OCI-M1 (cell line): ENCODE results near the gene FNIP2.
"Not testable (repeated sequence)": the region's sequence is repeated elsewhere in the genome, so short reads cannot be mapped to it uniquely, and the experiment has no call there.

Experiments used
- DNase-seq: peaks from one replicate; lab custom pipeline; 2025; lab: John Stamatoyannopoulos, UW

The FNIP2 gene

DNA sequence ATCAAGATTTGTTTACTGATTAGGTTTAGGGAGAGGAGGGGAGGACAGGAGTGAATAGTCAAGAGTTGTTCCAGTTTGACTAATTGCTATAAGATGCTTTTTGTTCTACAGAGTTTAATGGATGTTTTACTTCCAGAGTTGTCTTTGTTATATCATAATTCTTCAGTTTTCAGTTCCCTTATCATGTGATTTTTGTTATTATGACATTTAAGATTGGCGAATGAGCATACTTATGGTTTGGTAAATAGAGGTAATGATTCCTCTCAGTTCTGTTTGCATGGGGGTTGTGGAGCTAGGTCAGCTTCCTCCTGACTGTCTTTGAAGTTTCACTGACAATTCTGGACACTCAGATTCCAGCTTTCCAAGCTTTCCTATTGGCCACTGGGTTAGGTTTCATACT, 24.6 kb downstream of the FNIP2 start:
- DNase-seq: not testable (repeated sequence)

DNA sequence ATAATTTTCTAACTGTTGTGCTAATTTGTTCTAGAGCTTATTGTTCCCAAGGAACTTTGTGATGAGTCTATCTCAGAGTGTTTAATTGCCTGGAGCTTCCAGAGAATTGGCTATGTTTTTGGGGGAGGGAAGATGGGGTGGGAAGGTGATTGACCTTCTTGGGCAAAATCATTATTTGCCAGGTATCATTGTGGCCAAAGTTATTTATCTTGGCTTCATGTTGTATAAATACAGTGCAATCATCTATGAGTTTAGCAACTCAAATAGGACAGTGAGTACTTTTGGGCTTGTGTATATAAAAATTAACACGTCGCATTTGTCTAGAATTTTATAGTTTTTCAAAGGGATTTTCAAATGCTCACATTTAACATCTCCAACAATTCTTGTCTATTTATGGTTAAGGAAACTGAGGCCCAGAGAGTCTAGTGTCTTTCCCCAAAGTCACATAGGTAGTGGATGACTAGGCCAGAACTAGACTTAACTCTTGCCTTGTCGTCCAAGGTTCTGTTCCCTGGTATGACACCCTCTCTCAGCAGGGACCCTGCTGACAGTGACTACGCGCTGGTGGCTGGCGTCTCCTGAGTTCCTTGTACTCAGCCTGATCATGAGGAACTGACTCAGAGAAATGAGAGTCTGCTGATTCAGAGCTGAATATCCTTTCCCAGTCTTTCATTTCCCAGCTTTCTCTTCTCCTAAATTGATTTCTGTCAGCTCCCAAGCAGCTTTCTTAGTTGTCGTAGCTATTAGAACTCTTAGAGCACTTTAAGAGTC, 27.7 kb downstream of the FNIP2 start:
- no peak for DNase-seq

DNA sequence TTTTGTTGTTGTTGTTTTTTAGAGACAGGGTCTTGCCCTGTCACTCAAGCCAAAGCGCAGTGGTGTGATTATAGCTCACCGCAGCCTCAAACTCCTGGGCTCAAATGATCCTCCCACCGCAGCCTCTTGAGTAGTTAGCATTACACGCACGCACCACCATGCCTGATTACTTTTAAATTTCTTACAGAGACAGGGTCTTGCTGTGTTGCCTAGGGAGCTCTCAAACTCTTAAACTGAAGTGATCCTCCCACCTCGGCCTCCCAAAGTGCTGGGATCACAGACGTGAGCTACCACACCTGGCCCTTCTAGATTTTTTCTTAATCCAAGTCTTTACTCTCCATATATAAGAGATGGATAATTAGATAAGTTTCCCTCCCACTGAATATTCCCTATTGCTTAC, 29.2 kb downstream of the FNIP2 start:
- DNase-seq: no peak

DNA sequence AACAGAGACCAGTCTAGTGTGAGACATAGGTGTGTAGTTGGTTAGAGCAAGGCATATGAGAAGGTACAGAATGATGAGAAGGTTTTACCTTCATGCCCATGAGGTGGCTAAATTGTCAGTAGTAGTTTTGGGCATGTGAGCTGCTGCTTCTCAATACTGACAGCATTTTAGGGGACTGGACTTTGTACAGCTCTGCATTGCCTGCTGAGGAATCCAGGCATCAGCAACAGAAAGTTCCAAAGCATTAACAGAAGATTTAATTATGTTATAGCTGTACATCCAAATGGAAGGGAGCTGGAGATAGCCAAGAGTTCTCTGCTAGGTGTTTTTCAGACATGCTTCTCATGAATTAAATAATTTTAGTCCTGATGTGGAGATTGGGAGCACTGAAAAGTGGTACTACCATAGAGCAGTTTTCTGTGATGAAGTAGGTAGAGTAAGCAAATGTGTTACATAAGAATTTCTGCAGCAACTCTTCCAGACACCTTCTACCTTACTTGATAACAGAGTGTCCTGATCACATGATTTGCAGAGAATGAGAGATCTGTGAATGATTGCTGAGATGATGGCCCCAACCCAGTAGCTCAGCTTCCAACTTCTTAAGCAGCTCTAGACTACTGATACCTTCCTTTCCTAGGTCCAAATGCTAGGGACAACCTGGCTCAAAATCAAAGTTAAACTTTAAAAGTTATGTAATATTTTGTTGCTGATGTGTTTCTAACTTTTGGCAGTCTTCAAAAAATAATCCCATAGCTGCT, 30.4 kb downstream of the FNIP2 start:
- no peak for DNase-seq

DNA sequence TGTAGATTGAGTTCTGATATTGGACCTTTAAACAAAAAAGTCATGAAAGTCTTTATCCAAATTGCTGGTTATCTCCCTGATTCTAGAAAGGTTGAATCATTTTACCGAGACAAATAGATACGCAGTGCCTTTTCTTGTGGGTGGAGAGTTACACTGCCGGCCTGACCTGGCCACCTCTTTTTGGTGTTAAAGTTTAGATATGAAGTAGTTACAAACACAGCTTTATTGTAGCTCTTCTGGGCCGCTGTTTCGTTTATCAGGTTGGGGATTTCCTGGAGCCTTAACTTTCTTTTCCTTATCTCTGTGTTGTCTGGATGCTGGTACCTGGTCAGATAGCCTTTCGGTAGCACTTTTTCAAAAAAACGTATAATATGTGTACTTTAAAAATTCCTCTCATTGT, 31.0 kb downstream of the FNIP2 start:
- no peak for DNase-seq

DNA sequence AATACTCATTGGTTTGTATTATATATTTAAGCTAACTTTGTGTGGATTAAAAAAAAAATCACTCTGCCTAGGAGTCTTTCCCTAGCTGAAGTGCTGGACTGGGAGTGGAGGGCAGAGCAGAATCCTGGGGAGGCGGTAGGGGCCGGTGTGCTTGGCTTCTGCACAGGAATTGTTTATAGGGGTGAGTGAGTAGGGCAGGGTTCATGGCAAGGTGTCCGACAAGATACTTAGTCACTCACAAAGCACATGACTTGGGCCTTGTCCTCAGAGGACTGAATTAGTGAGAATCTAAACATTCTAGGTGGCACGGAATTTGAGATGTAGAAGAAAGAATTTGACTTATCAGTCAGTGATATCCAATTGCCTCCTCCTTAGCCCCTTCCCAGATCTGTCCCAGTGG, 32.2 kb downstream of the FNIP2 start:
- DNase-seq: no peak

DNA sequence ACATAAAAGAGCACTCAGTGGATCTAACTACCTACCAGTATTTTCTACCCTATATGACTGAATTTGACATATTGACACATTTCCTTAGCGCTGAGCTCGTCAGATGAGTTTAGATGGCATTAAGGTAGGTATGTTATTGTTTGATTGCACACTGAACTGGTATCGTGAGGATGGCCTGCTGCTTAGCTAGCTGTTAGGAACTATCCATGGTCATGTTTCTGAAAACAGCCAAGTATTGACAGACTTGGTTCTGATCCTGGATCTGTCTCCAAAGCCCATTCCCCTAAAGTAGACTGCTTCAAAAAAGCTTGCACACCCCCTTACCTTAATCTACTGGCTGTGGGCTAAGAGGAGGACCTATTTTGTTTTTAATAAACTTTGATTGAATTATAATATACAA, 32.9 kb downstream of the FNIP2 start:
- DNase-seq: no peak

DNA sequence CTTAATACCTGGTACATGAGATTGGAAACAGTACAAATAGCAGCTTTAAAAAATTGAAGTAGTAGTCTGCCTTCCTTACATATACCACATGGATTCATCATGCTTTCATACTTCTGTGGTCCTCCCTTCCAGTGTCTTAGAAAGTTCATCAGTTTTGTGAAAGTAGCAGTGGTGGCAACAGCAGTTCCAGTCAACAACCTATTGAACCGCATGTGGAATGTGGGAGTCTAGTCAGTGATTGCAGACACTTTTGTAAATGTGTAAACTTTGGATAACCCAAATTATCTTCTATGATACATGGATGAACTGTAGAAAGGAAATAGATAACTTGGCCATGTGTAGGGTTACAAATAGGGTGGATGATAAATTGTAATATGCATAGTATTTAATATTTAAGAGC, 34.1 kb downstream of the FNIP2 start:
- DNase-seq: peak; percentile 25

DNA sequence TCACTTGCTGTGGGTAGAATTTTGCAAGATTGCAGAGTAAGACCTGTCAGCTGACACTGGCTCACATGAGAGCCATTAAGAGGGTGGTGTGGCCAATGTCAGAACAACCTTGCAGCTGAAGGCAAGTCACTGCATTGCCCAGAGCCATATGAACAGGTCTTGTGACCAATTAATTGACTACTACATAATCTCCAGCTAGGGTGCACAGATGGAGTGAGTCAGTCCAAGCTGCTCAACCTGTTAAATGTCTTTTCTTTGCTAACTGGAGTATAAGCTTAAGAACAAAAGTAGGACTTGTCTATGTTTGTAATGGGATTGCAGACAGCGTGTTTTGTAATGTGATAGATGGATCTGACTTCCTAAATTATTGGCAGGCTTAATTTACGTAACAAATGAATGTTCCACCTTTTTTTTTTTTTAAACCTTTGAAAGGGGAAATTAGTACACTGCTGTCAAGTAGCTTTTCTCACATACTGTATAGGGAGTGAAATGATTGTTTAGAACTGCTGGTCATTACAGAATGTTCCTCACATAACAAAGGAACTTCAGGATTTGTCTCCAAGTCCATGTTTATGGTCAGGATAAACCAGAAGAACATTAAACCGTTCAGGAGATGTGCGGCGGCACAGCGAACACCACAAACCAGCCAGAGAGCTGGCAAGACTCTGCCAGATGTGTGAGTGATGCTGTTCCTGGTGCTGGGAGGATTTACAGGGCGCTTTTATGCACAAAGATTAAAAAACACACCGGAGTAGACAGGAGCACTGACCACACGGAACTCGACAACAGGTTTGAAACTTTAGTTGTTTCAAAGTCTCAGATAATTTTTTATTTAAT, 37.0 kb downstream of the FNIP2 start:
- DNase-seq: peak; percentile 80

DNA sequence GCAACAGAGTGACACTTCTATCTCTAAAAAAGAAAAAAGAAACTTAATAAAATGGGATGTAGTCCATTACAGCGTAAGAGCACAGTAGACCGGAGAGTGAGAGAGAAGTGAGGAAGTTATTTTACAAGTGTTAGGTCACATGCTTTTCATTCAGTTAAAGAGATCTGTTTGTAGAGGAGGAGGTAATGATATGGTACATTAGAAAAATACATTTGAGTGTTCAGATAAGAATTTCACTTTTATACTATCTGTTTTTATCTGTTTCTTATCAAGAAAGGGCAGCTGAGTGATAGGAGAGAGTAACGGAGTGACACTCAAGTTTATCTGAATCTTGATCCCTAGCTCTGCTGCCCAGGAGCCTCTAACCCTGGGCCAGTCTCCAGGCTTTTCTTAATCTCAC, 38.9 kb downstream of the FNIP2 start:
- DNase-seq: peak; percentile 57

DNA sequence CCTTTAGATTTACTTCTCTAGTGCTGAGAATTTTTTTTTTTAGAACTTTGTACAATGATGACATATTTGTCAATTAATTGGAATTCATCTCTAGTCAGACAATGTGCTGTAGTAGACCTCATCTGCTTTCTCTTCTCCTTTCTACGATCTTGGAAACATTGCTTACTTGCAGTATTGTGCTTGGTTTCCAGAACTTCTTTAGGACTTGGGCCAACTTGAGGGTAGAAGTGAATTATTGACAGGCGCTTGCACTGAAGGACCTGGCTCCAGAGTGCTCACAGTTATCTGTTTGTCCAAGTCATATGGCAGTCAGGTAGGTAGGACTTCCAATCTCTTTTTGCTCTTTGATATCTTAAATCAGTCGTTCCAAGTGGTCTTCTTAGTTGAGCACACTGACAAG, 39.6 kb downstream of the FNIP2 start:
- DNase-seq: no peak

DNA sequence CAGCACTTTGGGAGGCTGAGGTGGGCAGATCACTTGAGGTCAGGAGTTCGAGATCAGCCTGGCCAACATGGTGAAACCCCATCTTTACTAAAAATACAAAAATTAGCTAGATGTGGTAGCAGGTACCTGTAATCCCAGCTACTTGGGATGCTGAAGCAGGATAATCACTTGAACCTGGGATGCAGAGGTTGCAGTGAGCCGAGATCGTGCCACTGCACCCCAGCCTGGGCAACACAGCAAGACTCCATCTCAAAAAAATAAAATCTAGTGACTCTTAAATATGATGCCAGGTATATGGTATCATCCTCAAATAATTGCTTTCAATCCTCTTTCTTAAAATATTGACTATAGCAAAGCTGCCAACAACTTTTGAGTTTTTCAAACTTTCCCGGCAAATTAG, 40.4 kb downstream of the FNIP2 start:
- not testable (repeated sequence) for DNase-seq

DNA sequence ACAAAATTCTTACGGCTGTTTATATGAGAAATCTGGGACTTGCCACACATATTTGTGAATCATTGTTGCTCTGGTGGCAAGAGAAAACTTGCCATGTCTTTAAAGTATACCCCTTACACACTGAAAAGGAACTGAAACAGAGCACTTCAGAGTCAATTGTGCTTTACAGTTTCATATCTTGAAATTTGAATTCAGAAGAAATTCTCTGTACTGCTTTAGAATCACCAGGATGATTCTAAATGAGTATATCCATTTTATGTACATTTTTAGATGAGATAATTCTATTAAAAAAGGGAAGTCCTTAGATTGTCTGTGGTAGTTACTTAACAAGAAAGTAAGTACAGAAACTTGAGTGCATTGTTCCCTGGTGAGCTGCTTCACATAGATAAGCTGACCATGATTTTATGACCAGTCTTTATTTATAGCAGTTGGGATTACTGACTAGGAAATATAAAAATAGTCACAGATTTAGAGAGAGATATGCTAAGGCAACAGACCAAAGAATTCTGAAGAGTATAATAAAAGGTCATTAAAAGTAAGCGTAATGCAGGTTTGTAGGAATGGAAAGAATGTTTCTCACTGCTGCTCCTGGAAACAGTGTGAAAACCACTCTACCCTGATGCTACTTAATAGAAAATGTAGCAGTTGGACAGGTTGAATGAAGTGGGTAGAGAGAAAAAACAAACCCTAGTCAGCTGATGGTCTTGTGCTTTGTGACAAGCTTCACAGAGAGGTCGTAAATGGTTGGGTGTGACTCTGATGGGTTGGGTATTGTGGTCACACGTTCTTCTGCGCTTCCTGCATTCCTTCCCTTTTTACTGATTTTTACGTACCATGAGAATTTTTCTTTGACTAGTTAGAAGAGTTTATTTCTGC, 41.0 kb downstream of the FNIP2 start:
- DNase-seq: peak; percentile 96

DNA sequence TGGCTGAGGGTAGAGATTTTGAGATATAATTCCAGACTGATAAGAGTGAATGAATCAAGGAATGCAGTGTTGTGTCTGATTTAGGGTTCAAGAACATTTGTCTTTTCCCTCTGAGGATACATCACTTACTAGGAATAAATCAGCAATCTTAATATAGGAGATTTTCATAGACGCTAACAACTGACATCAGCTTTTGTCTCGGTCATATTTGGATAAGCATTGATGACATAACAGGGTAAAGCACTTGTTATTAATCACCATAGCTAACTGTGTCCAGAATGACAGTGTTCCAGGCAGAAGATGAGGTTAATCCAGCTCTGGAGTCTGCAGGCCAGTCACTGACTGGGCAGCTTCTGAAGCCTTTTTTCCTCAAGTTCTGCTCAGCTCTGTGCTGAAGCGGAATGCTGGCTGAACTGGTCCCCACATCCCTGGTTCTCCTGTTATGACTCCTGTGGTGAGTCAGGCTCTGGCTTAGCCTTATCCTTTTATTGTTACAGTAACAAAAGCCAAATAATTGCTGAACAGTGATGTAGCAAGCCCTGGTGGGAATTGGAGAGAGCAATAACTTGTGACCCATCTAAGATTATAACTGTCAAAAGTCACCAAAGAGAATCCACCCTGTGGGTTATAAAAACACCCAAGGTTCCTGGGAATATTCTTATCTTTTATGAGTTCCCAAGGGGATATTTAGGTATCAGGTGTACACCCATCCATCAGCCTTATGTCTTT, 41.8 kb downstream of the FNIP2 start:
- no peak for DNase-seq

DNA sequence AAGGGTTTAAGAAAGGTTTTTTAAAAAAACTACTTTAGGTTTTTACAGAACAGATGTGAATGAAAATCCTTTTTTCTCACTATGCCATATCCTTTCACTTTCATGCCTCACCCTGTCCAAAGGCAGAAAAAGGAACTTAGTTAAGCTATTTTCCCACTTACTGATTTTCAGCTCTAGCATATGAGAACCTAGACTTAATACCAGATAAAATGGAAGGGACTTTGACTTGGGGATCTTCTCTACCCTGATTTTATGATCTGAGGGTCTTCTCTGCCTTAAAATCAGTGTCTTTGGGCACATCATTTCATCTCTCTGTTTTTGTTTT, 42.4 kb downstream of the FNIP2 start:
- DNase-seq: peak; percentile 65

DNA sequence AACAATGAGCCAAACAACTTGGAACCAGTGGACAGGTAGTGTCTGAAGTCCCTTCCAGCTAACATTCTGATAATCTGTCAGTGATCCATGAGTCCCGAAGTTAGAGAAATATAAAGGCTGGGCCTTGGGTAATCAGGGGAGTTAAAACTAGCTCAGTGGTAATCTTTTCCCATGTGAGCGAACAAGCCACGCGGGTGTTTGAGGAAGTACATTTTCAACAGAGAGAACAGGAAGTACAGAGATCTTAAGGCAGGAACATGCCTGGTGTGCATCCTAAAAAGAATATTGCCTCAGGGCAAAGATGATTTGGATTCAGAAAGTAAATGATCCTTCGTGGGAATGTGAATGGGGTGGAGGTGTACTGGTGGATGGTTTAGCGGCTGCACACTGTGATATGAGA, 42.9 kb downstream of the FNIP2 start:
- peak; percentile 86 for DNase-seq

DNA sequence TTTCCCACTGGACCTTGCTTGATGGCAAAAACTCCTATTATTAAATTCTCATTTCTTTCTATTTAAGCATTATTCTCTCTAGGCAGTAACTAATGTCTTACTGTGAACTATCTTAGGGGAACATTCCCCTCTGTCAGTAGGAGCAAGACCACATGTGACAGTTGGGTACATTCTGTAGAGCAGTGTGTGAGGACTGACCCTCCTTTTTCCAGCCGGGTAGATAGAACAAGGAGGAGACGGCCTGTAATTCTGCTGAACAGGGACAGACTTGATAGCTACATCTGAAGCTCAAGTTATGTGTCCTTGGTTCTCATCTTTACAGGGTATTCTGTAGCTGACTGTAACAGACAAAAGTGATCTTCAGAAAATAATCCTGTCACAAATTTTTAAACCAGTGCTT, 43.3 kb downstream of the FNIP2 start:
- no peak for DNase-seq

DNA sequence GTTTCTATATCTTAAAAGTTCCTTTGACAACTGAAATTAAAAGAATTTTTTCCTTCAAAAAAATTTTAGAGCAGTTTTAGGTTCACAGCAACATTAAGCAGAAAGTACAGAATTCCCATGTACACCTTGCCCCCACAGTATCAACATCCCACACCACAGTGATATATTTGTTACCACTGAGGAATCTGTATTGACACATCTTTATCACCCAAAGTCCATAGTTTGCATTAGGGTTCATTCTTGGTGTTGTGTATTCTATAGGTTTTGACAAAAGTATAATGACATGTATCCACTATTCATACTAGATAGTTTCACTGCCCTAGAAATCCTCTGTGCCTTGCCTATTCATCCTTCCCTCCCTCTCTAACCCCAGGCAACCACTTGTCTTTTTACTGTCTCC, 43.7 kb downstream of the FNIP2 start:
- no peak for DNase-seq

DNA sequence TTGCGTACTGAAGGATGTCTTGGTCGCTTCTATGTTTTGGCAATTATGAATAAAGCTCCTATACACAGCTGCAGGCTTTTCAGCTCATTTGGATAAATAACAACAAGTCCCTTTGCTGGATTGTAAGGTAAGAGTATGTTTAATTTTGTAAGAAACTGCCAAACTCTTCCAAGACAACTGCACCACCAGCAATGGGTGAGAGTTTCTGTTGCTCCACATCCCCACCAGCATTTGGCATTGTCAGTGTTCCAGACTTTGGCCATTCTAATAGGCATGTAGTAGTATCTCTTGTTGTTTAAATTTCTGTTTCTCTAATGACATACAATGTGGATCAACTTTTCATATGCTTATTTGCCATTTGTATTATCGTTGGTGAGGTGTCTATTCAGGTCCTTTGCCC, 44.3 kb downstream of the FNIP2 start:
- DNase-seq: no peak

DNA sequence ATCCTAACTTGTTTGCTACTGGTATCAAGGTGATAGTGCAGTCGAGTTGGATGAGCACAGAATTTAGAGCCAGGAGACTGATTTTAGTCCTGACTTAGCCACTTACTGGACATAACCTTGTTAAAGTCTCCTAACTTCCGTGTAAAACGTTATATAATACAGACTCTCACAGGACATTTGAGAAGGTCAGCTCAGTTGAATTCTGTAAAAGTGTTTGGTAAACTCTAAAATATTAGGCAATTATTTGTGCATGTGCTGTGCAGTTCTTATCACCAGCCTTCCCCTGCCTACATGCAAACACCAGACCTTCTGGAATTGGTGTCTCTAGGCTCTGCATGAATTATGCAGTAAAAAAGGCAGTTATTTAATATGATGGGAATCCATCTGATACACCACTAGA, 45.4 kb downstream of the FNIP2 start:
- no peak for DNase-seq

DNA sequence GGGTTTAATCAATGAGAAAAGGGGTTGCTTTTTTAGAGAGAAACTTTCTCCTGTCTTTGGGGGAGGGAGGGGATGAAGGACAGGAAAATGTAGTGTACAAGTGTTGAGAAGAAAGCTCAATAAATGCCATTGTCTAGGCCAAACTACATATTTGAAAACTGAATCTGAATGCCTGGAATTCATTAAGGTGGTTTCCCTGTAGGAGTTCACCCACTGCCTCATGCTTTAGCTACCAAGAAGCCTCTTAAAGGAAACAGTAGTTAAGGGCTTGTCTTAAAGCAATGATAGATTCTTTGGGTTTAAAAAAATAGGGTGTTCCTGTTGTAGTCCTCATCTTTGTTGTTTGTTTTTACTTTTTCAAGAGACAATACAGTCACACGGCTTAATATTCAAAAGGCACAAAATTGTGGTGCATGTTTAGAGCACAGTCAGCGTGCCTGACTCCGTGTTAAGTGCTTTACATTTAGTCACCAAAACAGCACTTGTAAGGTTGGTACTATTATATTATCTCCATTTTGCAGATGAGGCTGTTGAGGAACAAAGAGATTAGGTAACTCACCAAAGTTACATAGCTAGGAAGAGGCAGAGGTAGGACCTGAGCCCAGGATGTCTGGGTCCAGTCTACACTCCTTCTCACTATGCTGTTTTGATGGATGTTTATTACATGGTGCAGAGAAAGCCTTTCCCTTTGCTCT, 46.0 kb downstream of the FNIP2 start:
- DNase-seq: no peak
